Neural cell (in vitro differentiated cells): ENCODE results near the gene FAM83F.

Experiments
- EZH2 ChIP-seq: fragments of 200-600, 300-800 bp; shearing (Covaris generic), sonication (generic); IDR thresholded peaks from 2 replicates; pipeline ENCODE4 v1.6.1; 2014; ENCODE audit warnings: antibody characterized with exemption, low read length, borderline replicate concordance, mild to moderate bottlenecking; ENCODE audit not compliant: insufficient read depth, poor library complexity, severe bottlenecking
- POLR2AphosphoS5 ChIP-seq: IDR thresholded peaks from 2 replicates; pipeline ENCODE4 v1.6.1; 2012
- RAD21 ChIP-seq: fragments of 450-650 bp; conservative IDR thresholded peaks from 2 replicates; pipeline ENCODE4 v1.6.1; 2014; ENCODE audit warnings: antibody characterized with exemption, mild to moderate bottlenecking, moderate library complexity
- SMC3 ChIP-seq: fragments of 450-650 bp; conservative IDR thresholded peaks from 2 replicates; pipeline ENCODE4 v1.6.1; 2014; ENCODE audit warnings: antibody characterized with exemption, mild to moderate bottlenecking, moderate library complexity; ENCODE audit not compliant: poor library complexity
- TAF1 ChIP-seq: IDR thresholded peaks from 2 replicates; pipeline ENCODE4 v1.6.1; 2012; ENCODE audit warnings: low read depth
- TF ChIP-seq, protein P1 (sequence below): fragments of 450-650 bp; IDR thresholded peaks from 2 replicates; pipeline ENCODE4 v1.5.1; 2014; ENCODE audit warnings: antibody characterized with exemption, mild to moderate bottlenecking, moderate library complexity; ENCODE audit not compliant: poor library complexity, severe bottlenecking
- TF ChIP-seq, protein P2 (sequence below): IDR thresholded peaks from 2 replicates; pipeline ENCODE4 v1.6.1; 2012; ENCODE audit warnings: borderline replicate concordance

DNA sequence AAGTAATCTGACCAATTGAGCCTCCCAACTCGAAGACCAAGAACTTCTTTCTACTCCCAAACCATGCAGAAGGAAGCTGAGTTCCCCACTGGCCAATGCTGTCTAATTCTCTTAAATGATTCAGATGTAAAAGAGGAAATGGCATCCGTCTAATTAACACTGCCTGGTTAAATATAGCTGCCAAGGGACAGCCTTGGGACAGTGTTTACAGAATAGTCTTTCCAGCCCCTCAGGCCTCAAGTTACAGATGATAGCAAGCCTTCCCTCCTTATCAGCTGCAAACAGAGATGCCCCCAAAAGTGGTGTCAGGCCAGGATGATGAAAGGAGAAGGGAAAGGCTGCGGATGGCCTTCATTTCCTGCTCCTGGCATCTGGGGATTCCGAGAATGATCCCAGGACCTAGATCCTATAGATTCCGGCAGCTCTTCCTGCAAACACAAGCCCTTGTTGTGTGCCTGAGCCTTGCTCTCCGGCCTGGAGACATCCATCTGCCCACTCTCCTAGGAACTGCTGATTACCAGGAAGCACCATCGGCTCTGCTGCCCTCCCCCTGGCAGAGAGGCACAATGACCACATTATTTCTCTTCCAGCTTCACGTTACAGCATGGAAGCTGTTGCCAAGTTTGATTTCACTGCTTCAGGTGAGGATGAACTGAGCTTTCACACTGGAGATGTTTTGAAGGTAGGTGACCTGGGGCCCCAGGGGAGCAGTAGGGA lies 48.1 kb upstream of the FAM83F start:
- TF ChIP-seq, protein P1, sequence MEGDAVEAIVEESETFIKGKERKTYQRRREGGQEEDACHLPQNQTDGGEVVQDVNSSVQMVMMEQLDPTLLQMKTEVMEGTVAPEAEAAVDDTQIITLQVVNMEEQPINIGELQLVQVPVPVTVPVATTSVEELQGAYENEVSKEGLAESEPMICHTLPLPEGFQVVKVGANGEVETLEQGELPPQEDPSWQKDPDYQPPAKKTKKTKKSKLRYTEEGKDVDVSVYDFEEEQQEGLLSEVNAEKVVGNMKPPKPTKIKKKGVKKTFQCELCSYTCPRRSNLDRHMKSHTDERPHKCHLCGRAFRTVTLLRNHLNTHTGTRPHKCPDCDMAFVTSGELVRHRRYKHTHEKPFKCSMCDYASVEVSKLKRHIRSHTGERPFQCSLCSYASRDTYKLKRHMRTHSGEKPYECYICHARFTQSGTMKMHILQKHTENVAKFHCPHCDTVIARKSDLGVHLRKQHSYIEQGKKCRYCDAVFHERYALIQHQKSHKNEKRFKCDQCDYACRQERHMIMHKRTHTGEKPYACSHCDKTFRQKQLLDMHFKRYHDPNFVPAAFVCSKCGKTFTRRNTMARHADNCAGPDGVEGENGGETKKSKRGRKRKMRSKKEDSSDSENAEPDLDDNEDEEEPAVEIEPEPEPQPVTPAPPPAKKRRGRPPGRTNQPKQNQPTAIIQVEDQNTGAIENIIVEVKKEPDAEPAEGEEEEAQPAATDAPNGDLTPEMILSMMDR = no peak
- TF ChIP-seq TAF1 = no peak
- TF ChIP-seq, protein P2, sequence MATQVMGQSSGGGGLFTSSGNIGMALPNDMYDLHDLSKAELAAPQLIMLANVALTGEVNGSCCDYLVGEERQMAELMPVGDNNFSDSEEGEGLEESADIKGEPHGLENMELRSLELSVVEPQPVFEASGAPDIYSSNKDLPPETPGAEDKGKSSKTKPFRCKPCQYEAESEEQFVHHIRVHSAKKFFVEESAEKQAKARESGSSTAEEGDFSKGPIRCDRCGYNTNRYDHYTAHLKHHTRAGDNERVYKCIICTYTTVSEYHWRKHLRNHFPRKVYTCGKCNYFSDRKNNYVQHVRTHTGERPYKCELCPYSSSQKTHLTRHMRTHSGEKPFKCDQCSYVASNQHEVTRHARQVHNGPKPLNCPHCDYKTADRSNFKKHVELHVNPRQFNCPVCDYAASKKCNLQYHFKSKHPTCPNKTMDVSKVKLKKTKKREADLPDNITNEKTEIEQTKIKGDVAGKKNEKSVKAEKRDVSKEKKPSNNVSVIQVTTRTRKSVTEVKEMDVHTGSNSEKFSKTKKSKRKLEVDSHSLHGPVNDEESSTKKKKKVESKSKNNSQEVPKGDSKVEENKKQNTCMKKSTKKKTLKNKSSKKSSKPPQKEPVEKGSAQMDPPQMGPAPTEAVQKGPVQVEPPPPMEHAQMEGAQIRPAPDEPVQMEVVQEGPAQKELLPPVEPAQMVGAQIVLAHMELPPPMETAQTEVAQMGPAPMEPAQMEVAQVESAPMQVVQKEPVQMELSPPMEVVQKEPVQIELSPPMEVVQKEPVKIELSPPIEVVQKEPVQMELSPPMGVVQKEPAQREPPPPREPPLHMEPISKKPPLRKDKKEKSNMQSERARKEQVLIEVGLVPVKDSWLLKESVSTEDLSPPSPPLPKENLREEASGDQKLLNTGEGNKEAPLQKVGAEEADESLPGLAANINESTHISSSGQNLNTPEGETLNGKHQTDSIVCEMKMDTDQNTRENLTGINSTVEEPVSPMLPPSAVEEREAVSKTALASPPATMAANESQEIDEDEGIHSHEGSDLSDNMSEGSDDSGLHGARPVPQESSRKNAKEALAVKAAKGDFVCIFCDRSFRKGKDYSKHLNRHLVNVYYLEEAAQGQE = no peak
- no peak for TF ChIP-seq SMC3
- TF ChIP-seq EZH2 = no peak
- TF ChIP-seq RAD21 = no peak
- no peak for TF ChIP-seq POLR2AphosphoS5
